CD14-positive monocyte (primary cell): Measurements from ENCODE around the gene PRR33. TPM values are rescaled to one million over a fixed set of nuclear protein-coding genes. Genes with fewer than 3 reads are reported as not detected.

Experiments used
- DNase-seq, 3 donors: peaks; one replicate each; pipeline ENCODE4 v3.0.0-alpha.2; 2011 to 2022
- H2AFZ ChIP-seq: 2 replicates; pipeline ENCODE4 v1.6.0; 2012; ENCODE audit warnings: mild to moderate bottlenecking, low read depth, low read length, inconsistent platforms; ENCODE audit not compliant: insufficient read depth, poor library complexity, severe bottlenecking
- H3K27ac ChIP-seq, 2 donors: 1 replicate in 1 of 2; 2 replicates in 1 of 2; pipeline ENCODE4 v1.5.1; 2012 to 2013; ENCODE audit warnings: low read length in 2 of 2, control low read depth in 1 of 2, inconsistent platforms in 1 of 2, low read depth in 1 of 2, mild to moderate bottlenecking in 1 of 2
- H3K27me3 ChIP-seq, 2 donors: one replicate each; pipeline versions ENCODE4 v1.6.0 to v1.6.1; 2011 to 2013; ENCODE audit warnings: low read length in 2 of 2; ENCODE audit not compliant: control insufficient read depth in 2 of 2, insufficient read depth in 2 of 2
- H3K36me3 ChIP-seq, 2 donors: replicated peaks in 1 of 2; 1 replicate in 1 of 2; 2 replicates in 1 of 2; pipeline versions ENCODE4 v1.5.1 to v1.6.1; 2012 to 2013; ENCODE audit warnings: low read length in 2 of 2, control low read depth in 1 of 2, inconsistent platforms in 1 of 2, mild to moderate bottlenecking in 1 of 2; ENCODE audit not compliant: insufficient read depth in 2 of 2, control insufficient read depth in 1 of 2
- H3K4me1 ChIP-seq, 2 donors: 1 replicate in 1 of 2; 2 replicates in 1 of 2; pipeline versions ENCODE4 v1.5.1 to v1.6.1; 2012 to 2013; ENCODE audit warnings: low read length in 2 of 2, control low read depth in 1 of 2, inconsistent platforms in 1 of 2, mild to moderate bottlenecking in 1 of 2, moderate library complexity in 1 of 2; ENCODE audit not compliant: insufficient read depth in 2 of 2, control insufficient read depth in 1 of 2
- H3K4me2 ChIP-seq: replicated peaks from 2 replicates; pipeline ENCODE3; 2012; ENCODE audit warnings: low read length, moderate library complexity, mild to moderate bottlenecking; ENCODE audit not compliant: poor library complexity, severe bottlenecking; ENCODE audit errors: extremely low read depth
- H3K4me3 ChIP-seq, 3 experiments: fragments of 200-600 bp in 1 of 3; sonication (generic) in 1 of 3; replicated peaks in 1 of 3; 1 replicate in 2 of 3; 2 replicates in 1 of 3; pipeline ENCODE4 v1.5.1; 2011 to 2013; ENCODE audit warnings: low read length in 3 of 3, mild to moderate bottlenecking in 3 of 3, control low read depth in 2 of 3, low read depth in 2 of 3, inconsistent platforms in 1 of 3, moderate library complexity in 1 of 3
- H3K79me2 ChIP-seq: 2 replicates; pipeline ENCODE4 v1.6.0; 2012; ENCODE audit warnings: mild to moderate bottlenecking, control low read depth, inconsistent platforms, low read length, moderate library complexity; ENCODE audit not compliant: insufficient read depth
- H3K9ac ChIP-seq: 2 replicates; pipeline ENCODE4 v1.6.0; 2017; ENCODE audit warnings: low read length, mild to moderate bottlenecking; ENCODE audit not compliant: insufficient read depth, poor library complexity, severe bottlenecking
- H3K9me3 ChIP-seq, 2 donors: replicated peaks in 1 of 2; 1 replicate in 1 of 2; 2 replicates in 1 of 2; pipeline versions ENCODE4 v1.5.1 to v1.6.1; 2012 to 2013; ENCODE audit warnings: low read length in 2 of 2, control low read depth in 1 of 2; ENCODE audit not compliant: control insufficient read depth in 1 of 2, insufficient read depth in 1 of 2
- H4K20me1 ChIP-seq: 2 replicates; pipeline ENCODE4 v1.6.0; 2012; ENCODE audit warnings: mild to moderate bottlenecking, low read length, control low read depth, moderate library complexity; ENCODE audit not compliant: insufficient read depth
- H3K27ac Mint-ChIP-seq, 7 donors: one replicate each; pipeline ENCODE4 v1.8.0; 2020; ENCODE audit warnings: mild to moderate bottlenecking in 7 of 7, mixed read lengths in 7 of 7, moderate library complexity in 6 of 7, inconsistent platforms in 2 of 7
- H3K27me3 Mint-ChIP-seq, 3 donors: one replicate each; pipeline ENCODE4 v1.8.0; 2021 to 2022; ENCODE audit warnings: low read depth in 3 of 3, mild to moderate bottlenecking in 3 of 3, mixed read lengths in 3 of 3, moderate library complexity in 3 of 3, inconsistent platforms in 1 of 3
- H3K36me3 Mint-ChIP-seq, 2 donors: one replicate each; pipeline ENCODE4 v1.8.0; 2020; ENCODE audit warnings: mixed read lengths in 2 of 2, inconsistent platforms in 1 of 2, mild to moderate bottlenecking in 1 of 2
- H3K4me1 Mint-ChIP-seq: one replicate; pipeline ENCODE4 v1.8.0; 2020; ENCODE audit warnings: mild to moderate bottlenecking, mixed read lengths
- H3K4me3 Mint-ChIP-seq, 2 donors: one replicate each; pipeline ENCODE4 v1.8.0; 2020; ENCODE audit warnings: mild to moderate bottlenecking in 2 of 2, mixed read lengths in 2 of 2, moderate library complexity in 1 of 2
- H3K9me3 Mint-ChIP-seq, 7 donors: one replicate each; pipeline ENCODE4 v1.8.0; 2020 to 2022; ENCODE audit warnings: mixed read lengths in 7 of 7, mild to moderate bottlenecking in 6 of 7, moderate library complexity in 6 of 7, inconsistent platforms in 2 of 7
- CTCF ChIP-seq: fragments of 200-600 bp; IDR thresholded peaks from one replicate; pipeline ENCODE4 v1.8.0; 2022; ENCODE audit warnings: antibody characterized with exemption, mild to moderate bottlenecking
- WGBS: methylation state at CpG from one replicate; pipeline ENCODE4 v1.1.5; 2013; ENCODE audit warnings: missing lambda C conversion rate; ENCODE audit not compliant: insufficient coverage; 5-methylcytosine and 5-hydroxymethylcytosine counted together
- intact Hi-C, 2 donors: fragments of 100-400 bp; cut with micrococcal nuclease; formaldehyde crosslinking; loops; one replicate each; pipeline versions ENCODE4 v1.15.0 to v1.15.1; 2023
- polyA plus RNA-seq, 3 donors: library from polyadenylated mRNA; depleted of rRNA in 1 of 3; unstranded in 2 of 3; stranded (reverse) in 1 of 3; fragments of 300-500 nt in 2 of 3; fragments of >200 nt in 1 of 3; fragmentation: Illumina TruSeq in 2 of 3; gene quantifications; 1 replicate in 2 of 3; 2 replicates in 1 of 3; pipeline ENCODE4 v1.2.3, GENCODE V29; 2012 to 2021

Gene PRR33
- polyA plus RNA-seq, 3 donors: not detected

DNA sequence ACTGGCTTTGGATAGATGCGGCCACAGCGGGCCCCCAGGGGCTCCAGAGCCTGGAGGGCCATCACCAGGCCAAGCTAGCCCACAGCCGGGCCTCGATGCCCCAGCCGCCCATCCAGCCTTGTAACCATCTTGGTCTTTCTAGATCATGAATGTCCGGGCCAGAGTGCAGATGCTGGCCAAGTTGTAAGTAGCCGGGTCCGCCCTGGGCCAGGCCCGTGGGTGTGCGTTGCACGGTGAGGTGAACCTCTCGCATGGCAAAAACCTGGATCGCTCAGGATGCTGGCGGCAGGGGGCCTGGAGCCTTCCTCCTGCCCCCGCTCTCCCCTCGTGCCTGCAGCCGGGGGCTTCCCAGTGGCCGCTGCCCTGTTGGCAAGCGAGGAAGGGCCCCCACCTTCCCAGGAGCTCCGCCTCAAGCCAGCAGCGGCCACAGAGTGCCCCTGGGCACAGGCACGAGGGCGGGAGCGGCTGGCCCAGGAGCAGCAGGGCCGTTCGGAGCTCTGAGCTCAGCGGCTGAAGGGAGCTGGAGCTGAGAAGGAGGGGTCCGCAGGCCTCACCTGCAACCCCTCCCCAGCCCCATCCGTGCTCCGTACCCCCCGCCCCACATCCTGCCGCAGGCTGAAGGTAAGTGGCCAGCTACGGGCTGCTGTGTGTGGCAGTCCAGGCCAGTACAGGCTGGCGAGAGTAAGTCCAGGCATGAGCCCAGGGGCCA lies 44.5 kb upstream of the PRR33 start:
- no peak overlapping the region for H3K27ac ChIP-seq
- H3K9ac ChIP-seq: no peak overlapping the region
- H3K9me3 Mint-ChIP-seq: peaks cover 0 to 3% (median 0%) of the 10 kb centered on the region in 7 donors
- WGBS: 94% methylated on average over 27 of the region's 34 CpGs
- peaks cover 9 to 10% of the 10 kb centered on the region in 2 donors for H3K4me1 ChIP-seq
- no peaks in the 10 kb centered on the region for H3K79me2 ChIP-seq
- no peak overlapping the region for H3K4me3 Mint-ChIP-seq
- no peaks in the 10 kb centered on the region for H3K36me3 ChIP-seq
- no peak overlapping the region for H2AFZ ChIP-seq
- H3K36me3 Mint-ChIP-seq: no peaks in the 10 kb centered on the region
- no peaks in the 10 kb centered on the region for H3K9me3 ChIP-seq
- H3K27me3 ChIP-seq: peaks cover 0 to 7% of the 10 kb centered on the region in 2 donors
- no peaks in the 10 kb centered on the region for H4K20me1 ChIP-seq
- no peak overlapping the region for H3K27ac Mint-ChIP-seq
- no peak overlapping the region for H3K4me2 ChIP-seq
- no peak overlapping the region for H3K4me3 ChIP-seq
- H3K27me3 Mint-ChIP-seq: peaks cover 8 to 24% (median 20%) of the 10 kb centered on the region in 3 donors
- intact Hi-C loops: no loop called here
- TF ChIP-seq CTCF: no peak
- no peak for DNase-seq
- peaks cover 18% of the 10 kb centered on the region for H3K4me1 Mint-ChIP-seq

DNA sequence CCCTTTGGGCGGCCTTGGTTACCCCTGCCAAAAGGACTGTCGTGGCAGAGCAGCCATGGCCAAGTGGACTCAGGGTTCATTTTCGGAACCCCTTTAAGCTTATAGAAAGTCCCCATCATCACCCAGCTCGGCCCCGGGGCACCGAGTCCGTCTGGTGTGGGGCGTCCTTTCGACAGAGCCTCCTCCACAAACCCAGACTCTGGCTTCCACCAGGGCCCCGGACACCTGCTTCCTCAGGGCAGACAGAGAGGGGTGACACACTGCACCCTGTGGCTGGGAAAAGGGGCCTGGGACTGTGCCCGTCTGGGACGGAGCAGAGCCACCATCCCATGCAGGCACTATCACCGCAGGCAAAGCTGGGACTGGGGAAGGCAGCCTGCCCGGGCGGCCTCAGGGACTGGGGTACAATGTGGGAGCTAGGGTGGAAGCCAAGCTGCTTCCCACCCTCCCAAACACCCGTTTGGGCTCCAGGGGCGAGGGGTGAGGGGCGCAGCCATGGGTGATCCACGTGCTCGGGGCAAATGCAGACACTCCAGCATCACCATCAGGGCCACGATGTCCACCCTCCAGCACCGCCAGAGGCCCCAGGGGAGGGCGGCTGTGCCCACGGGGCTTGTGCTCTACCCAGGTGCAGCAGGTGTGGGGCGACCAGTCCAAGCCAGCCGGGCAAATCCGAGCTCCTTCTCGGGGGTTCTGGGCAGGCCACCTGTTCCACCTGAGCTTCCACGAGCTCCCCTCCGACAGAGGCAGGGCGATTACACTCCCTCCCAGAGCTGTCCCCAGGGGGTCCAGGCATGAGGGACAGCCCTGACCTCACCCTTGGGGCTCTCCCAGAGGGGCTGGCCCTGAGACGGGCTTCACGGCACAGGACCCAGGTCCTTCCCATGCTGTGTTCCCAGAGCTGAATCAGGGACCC lies 43.7 kb upstream of the PRR33 start:
- no peaks in the 10 kb centered on the region for H3K36me3 Mint-ChIP-seq
- peaks cover 0 to 3% (median 0%) of the 10 kb centered on the region in 7 donors for H3K9me3 Mint-ChIP-seq
- Histone ChIP-seq H3K9me3 (no peaks in the 10 kb centered on the region), H4K20me1 (no peaks in the 10 kb centered on the region), H3K9ac (no peak overlapping the region), H3K79me2 (no peaks in the 10 kb centered on the region), H3K27ac (no peak overlapping the region), H2AFZ (no peak overlapping the region), H3K27me3 (peaks cover 0 to 7% of the 10 kb centered on the region in 2 donors), H3K4me1 (peaks cover 9 to 12% of the 10 kb centered on the region in 2 donors), H3K36me3 (no peaks in the 10 kb centered on the region), H3K4me3 (no peak overlapping the region), H3K4me2 (no peak overlapping the region)
- 90% methylated on average over 22 of the region's 33 CpGs for WGBS
- H3K4me1 Mint-ChIP-seq: peaks cover 18% of the 10 kb centered on the region
- no peak overlapping the region for H3K4me3 Mint-ChIP-seq
- TF ChIP-seq CTCF: no peak
- intact Hi-C loops: no loop called here
- no peak overlapping the region for H3K27ac Mint-ChIP-seq
- no peak for DNase-seq
- peaks cover 8 to 26% (median 20%) of the 10 kb centered on the region in 3 donors for H3K27me3 Mint-ChIP-seq
